SW480 (cell line): Measurements from ENCODE around the gene CPEB2.
A peak's percentile ranks its signal among the peaks of the same experiment; 100 is the strongest.

Experiments used
- DNase-seq: peaks from one replicate; pipeline ENCODE4 v3.0.0-alpha.2; 2016; ENCODE audit warnings: low spot score

The CPEB2 gene

DNA sequence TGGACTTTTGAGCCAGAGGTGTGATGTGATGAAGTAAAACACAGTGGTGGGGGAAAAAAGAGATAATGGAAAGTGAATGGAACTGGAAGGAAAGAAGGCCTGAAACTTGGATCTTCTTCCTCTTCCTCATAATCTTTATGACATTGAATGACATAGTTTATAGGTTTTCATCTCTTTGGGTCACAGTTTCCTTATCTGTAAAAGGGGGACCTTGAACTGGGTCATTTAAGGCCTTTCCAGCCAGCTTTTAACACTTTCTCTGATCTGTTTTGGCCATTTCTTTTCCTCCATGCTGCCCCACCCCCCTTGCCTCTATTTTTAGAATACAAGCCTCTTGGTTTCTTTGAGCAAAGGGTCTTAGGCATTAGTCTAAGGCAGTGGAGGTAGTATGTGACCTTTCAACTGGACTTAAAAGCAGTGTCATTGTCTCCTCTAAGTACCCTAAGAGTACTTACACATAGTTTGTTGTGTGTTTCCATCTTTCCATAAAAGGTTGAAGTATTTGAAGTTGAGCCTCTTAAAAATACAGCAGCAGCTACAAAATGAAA, 7.8 kb downstream of the CPEB2 start:
- DNase-seq, result no peak

DNA sequence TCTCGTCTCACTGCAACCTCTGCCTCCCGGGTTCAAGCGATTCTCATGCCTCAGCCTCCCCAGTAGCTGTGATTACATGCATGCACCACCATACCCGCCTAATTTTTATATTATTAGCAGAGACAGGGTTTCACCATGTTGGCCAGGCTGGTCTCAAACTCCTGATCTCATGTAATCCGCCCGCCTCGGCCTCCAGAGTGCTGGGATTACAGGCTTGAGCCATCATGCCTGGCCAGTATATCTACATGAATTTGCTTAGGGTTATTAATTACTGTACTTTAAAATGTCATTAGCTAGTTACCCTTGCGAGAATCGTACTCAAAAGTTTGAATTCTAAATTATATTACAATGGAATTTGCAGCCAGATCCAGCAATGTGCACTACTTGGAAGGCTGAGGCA, 8.9 kb downstream of the CPEB2 start:
- DNase-seq, result no peak

DNA sequence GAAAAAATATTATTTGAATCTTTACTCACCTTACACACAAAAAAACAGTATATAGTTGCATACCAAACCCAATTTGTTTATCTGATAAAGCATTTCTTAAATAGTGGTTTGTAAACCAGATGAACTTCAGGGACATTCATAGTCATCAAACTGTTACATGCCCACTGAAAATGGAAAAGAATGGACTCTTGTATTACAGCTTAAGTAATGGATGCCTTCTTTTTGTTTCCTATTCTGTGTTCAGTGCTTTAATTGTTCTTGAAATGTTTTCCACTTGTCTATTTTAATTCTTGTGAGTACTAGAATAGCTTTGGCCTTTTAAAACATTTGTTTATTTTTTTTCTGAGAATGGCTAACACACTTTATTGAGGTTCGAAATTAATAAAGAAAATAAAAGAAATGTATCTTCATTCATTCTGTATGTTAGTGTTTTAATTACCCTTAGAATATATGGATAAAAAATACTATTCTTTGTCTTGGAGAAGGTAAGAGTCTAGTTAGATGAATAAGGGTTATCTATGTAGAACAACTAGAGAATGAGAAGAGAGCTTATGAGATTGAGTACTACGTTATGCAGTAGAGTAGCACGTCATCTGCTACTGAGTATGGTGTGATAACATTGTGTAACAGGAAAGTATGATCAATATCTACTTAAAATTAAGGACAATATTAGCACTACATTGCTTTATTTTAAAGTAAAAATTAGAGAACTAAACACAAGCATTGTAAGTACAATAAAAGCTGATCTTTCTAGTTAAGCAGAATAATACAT, 9.9 kb downstream of the CPEB2 start:
- DNase-seq, result no peak

DNA sequence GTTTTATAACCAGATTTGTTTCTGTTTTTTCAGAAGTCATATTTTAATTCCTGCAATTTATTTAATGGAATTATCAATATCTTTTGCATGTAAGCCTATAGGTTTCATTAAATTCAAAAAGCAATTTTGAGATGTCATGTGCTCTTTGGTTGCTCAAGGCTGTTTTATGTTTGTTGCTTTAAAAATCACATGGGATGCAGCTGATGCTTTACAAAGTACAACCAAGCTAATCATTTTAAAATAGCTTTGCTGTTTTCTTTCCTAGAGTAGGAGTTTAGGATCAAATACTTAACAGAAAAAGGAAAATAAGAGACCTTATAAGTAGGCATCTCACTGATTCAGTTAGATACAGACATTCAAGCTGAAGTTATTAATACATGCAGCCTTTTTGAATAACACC, 11.3 kb downstream of the CPEB2 start:
- no peak for DNase-seq

DNA sequence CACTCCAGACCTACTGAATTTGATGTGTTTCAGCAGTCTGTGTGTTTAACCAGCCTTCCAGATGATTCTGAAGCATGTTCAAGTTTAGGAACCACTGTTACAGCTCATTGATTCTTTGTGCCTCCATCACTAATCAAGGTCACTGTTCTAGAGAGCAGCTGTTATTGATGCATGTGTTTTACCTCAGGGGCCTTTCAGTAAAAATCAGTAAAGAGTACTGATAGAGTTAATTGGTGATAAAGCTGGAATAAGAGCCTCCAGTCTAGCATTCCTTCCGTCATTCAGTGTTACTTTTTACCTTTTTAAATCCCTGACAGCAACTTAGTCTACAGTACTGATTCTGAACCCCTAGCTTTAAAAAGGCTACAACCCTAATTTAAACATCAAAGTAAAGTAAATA, 12.9 kb downstream of the CPEB2 start:
- no peak for DNase-seq

DNA sequence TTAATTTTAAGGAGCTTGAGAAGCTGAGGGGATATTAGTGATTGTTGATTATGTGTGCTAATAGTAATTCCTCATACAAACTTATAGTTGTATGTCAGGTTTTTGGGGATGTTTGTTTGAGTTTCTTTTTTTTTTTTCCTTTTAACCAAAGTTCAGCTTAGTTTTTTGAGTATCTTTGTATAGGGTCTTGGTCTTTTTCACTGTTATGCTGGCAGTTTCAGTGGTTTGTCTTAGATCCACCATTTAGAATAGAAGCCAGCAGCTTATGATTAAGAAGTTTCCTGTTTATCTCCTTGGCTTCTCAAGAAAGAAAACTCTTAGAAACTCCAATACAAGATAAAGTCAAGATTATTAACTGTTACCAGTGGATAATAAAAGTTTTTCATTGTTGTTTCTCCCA, 16.1 kb downstream of the CPEB2 start:
- no peak for DNase-seq

DNA sequence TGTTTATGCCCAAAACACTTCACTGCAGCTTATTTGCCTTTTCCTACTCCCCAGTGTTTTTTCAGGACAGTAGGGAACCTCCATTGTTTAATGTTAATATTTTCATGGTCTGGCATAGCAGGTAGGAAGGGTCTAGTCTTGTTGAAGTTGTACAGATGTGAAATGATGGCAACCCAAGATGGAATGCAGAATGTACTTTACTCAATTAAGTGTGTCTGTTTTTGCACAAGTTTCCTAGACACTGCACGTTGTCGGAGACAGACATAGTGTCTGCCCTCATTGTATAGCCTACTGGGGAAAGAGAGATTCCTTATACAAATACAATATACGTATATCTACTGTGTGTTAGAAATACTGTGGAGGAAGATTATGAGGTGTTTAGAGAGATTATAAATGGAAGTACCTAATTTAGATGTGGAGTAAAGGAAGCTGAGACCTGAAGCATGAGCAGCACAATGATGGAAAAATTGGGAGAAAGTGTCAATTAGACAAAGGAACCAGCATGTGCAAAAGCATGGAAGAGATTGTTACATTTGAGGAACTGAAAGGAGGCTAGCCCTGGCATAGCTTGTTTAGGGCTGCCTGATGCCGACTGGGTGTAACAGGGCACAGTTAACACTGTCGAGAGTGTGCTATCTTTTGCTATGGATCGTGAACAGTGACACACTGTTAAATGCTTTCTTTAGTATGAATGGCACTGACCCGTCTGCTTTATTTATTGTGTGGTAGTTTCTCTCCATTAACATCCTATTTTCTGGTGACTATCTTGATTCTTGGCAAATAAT, 18.4 kb downstream of the CPEB2 start:
- DNase-seq, result no peak

DNA sequence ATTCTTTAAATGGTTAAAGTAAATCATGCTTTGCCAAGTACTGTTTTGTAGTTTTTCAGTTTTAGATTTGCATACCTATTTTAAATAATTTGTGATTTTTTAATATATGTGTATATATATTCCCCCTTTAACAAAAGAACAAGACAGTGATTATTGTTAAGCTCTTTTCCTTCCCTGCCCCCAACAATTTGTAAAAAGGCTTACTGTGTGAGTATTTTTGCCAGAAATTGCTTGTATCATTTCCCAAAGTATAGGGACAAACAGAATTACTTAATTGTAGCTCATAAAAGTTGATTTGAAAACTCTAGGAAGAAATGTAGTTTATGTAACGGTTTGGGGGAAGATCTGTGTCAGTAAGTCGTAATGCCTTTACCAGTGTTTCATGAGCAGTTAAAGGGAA, 19.0 kb downstream of the CPEB2 start:
- DNase-seq, result no peak

DNA sequence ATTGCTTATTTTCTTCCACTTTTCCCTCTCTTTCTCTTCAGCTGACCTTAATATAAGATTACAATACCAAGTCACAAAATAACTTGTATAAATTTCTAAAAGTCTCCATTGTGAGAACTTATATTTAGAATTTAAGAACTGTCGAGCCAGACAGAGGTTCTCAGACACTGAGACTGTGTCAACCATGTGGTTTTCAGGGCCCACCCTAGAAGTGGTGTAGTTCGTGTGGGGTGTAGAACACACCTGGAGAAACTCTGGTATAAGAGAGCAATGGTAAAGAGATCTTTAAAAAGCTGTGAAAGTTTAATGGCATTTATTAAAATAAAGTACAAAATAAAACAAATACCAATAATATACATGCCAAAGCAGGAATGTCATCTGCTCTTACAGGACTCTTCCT, 19.7 kb downstream of the CPEB2 start:
- DNase-seq, result no peak

DNA sequence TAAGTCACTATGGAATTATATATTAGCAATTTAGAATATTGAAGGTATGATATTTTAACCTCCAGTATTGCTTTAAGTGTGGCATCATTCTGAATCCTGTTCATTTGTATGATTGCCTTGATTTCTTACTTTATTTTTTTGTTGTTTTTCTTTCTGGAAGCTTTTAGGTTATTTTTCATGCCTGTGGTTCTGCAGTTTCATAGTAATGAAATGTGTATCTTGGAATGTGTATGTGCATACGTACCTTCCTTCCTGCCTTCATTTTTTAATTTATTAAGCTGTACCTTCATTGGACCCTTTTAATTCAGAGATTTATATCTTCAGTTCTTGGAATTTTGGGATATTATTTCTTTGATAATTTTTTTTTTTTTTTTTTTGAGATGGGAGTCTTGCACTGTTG, 22.1 kb downstream of the CPEB2 start:
- no peak for DNase-seq

DNA sequence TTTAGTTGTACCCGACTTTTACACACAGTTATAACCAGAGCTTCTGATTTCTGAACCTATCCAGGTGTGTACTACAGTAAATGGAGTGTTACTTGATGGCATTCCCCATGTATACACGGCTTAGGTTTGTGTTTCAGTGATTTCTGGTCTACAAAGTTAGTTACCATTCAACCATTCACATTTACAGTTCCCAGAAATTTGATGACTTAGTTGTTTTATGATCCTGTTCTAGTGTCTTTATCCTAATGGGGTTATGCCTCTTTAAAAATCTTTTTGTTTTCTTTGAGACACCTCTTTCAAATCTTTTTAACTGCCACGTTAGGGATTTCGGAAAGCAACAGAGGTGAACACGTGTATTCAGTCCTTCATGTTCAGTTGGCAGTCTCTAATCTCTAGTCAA, 23.4 kb downstream of the CPEB2 start:
- DNase-seq, result no peak

DNA sequence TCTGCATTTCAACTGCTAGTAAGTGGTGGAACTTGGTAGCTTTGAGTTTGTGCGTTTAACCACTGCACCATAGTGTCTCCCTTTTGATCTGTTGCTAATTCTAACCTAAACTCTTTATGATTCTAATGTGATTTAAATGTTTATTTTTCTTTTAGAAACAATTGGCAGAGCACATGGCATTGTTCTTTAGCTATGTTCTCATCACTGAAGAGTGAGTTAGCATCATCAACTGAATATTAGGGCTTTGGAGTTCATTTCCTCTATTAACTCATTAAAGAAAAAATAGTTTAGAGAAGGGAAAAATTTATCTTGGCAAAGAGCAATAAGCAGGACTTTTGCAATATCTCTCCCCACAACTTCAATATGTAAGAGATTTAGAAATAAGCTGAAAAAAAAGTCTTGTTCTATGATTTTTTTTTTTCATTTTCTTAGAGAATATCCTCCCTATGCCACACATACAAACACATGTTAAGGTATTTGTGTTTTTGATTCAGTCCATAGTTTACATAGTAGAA, 25.7 kb downstream of the CPEB2 start:
- DNase-seq, result no peak

DNA sequence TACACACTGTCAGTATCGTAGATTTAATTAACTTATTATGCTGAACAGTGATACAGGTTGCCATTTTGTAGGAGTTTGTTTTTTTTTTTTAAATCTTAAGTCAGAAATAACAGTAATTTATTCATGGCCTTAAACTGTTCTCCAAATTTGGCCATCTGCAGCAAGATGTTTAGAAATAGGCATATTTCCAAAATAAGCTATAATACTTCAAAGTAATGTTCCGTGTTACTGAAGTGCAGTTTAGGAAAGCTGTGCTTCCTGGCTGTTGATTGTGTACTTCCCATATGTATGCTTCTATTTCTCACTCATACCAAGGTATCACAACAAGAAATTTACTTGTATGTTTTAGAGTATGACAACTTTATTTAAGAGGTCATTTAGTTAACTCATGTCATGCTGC, 28.9 kb downstream of the CPEB2 start:
- no peak for DNase-seq

DNA sequence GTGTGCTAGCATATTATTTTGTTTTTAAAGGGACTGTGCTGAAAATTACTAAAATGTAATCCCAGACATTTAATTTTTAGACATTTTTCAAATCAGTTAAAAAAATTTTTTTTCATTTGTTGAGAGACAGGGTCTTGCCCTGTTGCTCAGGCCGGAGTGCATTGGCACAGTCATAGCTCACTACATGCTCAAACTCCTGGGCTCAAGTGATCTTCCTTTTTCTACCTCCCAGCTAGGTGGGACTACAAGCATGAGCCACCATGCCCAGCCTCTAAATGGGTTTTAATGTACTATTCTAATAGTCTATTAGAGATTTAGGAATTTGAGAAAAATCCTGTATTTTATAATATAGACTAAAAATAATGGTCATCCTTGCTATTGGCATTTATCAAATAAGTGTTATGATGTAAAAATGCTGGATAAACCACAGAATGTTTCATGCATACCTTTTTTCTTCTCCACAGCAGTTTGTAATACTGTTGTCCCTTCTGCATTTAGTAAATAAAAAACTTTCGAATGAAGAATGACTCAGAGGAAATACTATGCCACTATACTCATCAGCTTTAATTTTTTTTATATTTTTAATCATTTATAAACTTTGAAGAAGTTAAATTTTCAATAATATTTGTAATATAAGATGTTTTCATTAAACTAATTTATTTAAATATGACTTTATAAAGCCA, 29.9 kb downstream of the CPEB2 start:
- no peak for DNase-seq

DNA sequence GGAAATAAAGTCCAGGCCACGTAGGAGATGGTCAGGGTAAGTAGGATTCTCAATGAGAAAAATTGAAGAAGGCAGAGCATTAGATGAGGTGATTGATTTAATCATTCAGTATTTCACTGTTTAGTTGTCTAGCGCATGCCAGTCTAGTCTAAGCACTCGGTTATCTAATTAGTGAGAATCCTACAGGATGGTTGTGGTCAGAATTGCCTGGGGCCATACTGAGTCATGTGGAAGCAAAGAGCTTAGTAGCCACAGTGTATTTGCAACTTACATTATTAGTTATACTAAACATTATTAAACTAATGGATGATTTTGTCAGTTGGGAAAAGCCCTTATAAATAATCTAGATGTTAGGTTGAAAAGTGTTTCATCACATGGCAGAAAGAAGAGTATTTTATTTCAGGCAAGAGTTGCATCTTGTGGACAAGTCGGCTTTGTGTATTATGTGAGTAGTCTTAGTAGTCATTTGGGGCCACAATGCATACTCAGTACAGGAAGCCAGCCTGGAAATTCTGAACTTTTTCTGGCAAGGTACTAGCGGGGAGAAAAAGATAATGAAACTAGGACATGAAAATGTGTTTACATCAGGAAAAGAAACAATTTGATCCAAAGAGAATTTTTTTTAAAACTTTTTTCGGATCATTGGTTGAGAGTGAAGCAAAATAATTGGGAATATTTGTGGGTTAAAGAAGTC, 31.9 kb downstream of the CPEB2 start:
- no peak for DNase-seq

DNA sequence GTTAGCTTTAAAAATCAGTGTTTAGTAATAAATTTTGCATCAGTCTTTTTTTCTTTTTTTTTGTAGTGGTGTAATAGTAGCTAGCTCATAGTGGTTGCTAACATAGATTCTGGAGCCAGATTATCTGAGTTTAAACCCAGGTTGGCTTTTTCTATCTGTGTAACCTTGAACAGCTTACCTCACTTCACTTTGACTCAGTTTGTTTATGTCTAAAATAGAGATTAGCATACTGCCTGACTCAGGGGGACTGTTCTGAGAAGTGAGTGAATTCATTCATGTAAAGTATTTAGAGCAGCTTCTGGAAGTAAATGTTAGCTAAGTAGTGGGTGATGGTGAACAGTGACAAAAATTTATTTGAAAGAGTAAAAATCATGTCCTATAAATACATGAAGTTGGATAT, 32.9 kb downstream of the CPEB2 start:
- no peak for DNase-seq

DNA sequence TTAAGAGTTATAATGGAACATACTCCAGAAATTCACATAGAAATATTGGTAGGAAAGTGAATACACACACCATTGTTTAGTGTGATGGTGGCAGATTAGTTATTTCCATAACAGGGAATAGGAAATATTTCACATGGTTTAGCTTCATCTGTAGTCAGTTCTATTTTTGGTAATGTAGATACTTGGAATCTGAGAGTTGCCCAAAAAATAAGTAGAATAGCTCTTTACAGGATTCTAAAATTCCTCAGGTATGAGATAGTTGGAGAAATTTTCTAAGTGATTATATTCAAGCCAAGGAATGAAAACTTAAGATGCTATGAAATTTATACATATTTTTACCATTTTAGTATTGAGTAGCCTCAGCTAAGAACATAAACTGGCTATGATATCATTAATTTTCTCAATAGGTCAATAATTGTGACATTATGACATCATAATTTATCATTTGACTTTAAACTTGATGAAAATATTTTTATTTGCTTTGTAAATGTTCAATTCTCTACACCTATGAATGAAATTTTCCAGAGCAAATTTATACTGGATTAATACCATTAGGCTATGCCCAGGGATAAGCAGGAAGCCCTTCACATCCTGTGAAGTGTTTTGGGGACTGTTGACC, 35.8 kb downstream of the CPEB2 start:
- no peak for DNase-seq

DNA sequence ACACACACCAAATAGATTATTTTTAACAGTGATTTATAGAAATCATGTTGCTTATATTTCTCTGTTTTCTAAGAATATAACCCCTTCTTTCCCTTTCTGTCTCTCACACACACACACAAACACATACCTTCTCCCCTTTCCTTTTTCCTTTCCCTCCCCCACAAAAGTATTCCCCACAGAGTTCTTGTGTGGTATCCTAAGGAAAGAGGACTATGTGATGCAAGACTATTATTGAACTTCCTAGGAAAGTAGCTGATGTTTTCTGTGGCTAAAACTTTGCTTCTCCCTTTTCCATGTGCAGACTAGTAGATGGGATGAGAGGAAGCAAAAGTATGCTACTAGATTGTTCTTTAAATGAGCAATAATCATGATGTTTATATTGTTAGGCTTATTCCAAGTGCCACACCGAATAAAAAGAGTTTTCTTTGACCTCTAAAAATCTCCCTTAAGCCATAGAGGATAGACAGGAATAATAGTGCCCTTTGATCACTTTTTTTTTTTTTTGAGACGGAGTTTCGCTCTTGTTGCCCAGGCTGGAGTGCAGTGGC, 38.7 kb downstream of the CPEB2 start:
- DNase-seq, result no peak

DNA sequence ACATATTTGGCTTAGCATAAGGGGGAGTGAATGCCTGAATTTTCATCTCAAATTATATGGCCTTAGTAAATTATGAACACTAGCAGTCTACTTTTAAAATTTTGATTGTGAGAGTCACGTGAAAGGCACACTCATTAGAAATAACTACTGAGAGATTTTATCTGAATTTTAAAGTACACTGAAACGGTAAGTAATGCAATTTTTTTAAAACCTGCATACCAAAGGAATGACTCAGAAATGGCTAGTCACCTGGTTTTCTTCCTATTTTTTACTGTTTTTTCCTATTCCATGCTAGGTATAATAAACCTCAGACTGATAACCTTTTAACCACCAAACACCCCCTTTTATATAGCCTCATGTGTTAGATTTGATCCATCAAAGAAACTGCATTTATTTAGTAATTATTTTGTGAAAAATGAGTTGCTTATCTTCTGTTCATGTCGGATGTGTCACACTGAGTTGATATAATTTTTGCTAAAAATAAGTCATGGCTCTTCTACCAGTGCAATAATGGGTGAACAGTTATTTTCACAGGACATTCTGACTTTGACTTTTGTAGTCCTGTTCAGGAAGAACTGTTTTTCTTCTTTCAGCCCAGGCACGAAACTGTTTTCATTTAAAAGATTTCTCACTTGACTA, 40.4 kb downstream of the CPEB2 start:
- no peak for DNase-seq

DNA sequence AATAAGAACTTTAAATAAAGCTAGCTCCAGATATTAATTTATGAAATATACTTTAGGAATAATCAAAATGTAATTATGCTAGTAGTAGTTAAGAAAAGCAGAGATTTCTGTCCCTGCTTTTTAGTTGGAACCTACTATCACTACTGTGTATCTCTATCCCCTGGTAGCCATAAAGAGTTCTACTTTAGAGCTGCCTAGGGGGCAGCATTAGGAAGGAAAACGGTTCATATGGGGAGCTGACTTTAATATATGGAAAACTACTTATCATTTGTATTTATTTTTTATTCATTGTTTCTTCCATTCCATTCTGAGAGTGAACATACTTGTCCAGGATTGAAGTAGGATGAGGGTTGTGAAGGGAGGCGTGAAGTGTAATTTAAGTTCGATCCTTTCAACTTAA, 40.9 kb downstream of the CPEB2 start:
- DNase-seq, result peak; percentile 7

DNA sequence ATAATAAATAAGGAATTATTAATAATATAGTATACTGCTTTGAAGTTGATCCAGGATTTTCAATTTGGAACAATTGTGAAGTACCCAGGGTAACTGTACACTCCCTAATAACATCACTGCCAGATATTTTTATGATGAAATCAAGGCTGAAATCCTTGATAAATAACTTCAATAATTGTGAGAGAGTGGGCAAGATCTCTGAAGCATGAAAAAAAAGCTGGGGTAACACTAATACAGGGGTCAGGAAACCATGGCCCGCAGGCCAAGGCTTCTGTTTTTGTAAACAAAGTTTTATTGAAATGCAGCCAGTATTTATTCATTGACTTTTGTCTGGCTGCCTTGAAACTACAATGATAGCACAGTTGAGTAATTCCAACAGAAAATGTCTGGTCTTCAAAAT, 41.6 kb downstream of the CPEB2 start:
- no peak for DNase-seq
